Measurements from ENCODE around the gene ARL13B. TPM values are rescaled to one million over a fixed set of nuclear protein-coding genes. Genes with fewer than 3 reads are reported as not detected.

The ARL13B gene
- polyA plus RNA-seq, 1 of the 3 experiments (the other 2 are of a cell fraction) = 4.9 TPM

DNA sequence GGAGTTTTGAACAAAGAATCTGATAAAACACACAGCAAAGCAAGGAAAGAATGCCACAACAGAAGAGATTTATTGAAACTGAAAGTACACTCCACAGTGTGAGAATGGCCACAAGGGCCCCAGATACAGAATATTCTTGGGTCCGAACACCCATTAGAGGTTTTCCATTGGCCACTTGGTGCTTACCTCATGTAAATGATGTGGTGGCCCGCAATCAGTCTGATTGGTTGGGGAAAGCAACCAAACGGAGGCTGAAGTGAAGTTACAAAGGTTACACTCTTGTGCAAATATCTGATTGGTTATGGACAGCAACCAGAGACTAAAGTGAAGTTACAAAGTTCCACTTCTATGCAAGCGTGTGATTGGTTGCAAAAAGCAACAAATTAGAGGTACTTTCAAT, 103.3 kb downstream of the ARL13B start:
- no peaks in the 10 kb centered on the region for H4K20me1 ChIP-seq (ENCODE audit: insufficient read depth)
- WGBS (ENCODE audit: low lambda C conversion rate) = 94% methylated on average over 4 of the region's 4 CpGs
- ChIA-PET CTCF (interaction anchor here (3.0 kb wide), 1 partner anchor 13 kb away, joined by 22 read pairs; no protein-coding TSS in a partner anchor), POLR2A (no interaction called here)
- H3K4me1 ChIP-seq (ENCODE audit: control insufficient read depth in 1 of 2, insufficient read depth in 2 of 2, low read depth in 1 of 2, low read length in 1 of 2) = no peaks in the 10 kb centered on the region
- H3K4me2 ChIP-seq = no peak overlapping the region
- no peaks in the 10 kb centered on the region for H3F3A ChIP-seq (replicated peaks; ENCODE audit: insufficient read depth)
- DNase-seq = no peak
- no peak overlapping the region for H3K9ac ChIP-seq
- H3K79me2 ChIP-seq (ENCODE audit: insufficient read depth) = peaks cover 11% of the 10 kb centered on the region
- H3K9me3 ChIP-seq = no peaks in the 10 kb centered on the region
- H2AFZ ChIP-seq (ENCODE audit: low read depth) = no peak overlapping the region
- no peak for TF ChIP-seq POLR2AphosphoS5 (IDR thresholded peaks at IDR 0.05; ENCODE audit: low read depth, low read length)
- no peak for TF ChIP-seq REST (IDR thresholded peaks at IDR 0.05; ENCODE audit: low read depth, low read length)
- no peak for TF ChIP-seq SMC3 (IDR thresholded peaks at IDR 0.05; ENCODE audit: low read depth, low read length)
- no peak for TF ChIP-seq USF2 (IDR thresholded peaks at IDR 0.05; ENCODE audit: borderline replicate concordance, low read depth, low read length)
- TF ChIP-seq NFIC (IDR thresholded peaks at IDR 0.05; ENCODE audit: borderline replicate concordance) = no peak
- TF ChIP-seq FOXJ3 (CRISPR knock-in tag; IDR thresholded peaks at IDR 0.05) = no peak
- no peak for TF ChIP-seq MXI1 (IDR thresholded peaks at IDR 0.05; ENCODE audit: low read depth, low read length)
- no peak for TF ChIP-seq RCOR1 (IDR thresholded peaks at IDR 0.05; ENCODE audit: low read length)
- TF ChIP-seq EP300 (IDR thresholded peaks at IDR 0.05; ENCODE audit: borderline replicate concordance in 1 of 2, low read depth in 1 of 2, low read length in 1 of 2) = no peak
- TF ChIP-seq MAX (IDR thresholded peaks at IDR 0.05; ENCODE audit: low read depth) = no peak
- TF ChIP-seq SIN3A (IDR thresholded peaks at IDR 0.05; ENCODE audit: borderline replicate concordance, low read depth, low read length) = no peak
- H3K9me2 ChIP-seq = no peaks in the 10 kb centered on the region
- no peak overlapping the region for H3K27ac ChIP-seq (ENCODE audit: low read depth in 2 of 2, low read length in 1 of 2)
- no peak overlapping the region for H3K4me3 ChIP-seq (ENCODE audit: low read depth in 2 of 2, low read length in 1 of 2)
- no peaks in the 10 kb centered on the region for H3K27me3 ChIP-seq (ENCODE audit: insufficient read depth)
- peaks cover 14% of the 10 kb centered on the region in 2 experiments for H3K36me3 ChIP-seq (replicated peaks in 1 of 2; ENCODE audit: control insufficient read depth in 1 of 2, insufficient read depth in 2 of 2, low read length in 1 of 2)

- Histone ChIP-seq H3K4me2 (no peak overlapping the region), H3K9ac (no peak overlapping the region), H3K79me2 (ENCODE audit: insufficient read depth) (no peaks in the 10 kb centered on the region), H3K36me3 (replicated peaks in 1 of 2; ENCODE audit: control insufficient read depth in 1 of 2, insufficient read depth in 2 of 2, low read length in 1 of 2) (peaks cover 25 to 31% of the 10 kb centered on the region in 2 experiments), H3F3A (replicated peaks; ENCODE audit: insufficient read depth) (no peaks in the 10 kb centered on the region), H3K4me3 (ENCODE audit: low read depth in 2 of 2, low read length in 1 of 2) (no peak overlapping the region), H3K4me1 (ENCODE audit: control insufficient read depth in 1 of 2, insufficient read depth in 2 of 2, low read depth in 1 of 2, low read length in 1 of 2) (peaks cover 0 to 2% of the 10 kb centered on the region in 2 experiments; a peak in 1 of 4 replicates), H3K27ac (ENCODE audit: low read depth in 2 of 2, low read length in 1 of 2) (no peak overlapping the region), H4K20me1 (ENCODE audit: insufficient read depth) (no peaks in the 10 kb centered on the region), H2AFZ (ENCODE audit: low read depth) (no peak overlapping the region), H3K27me3 (ENCODE audit: insufficient read depth) (no peaks in the 10 kb centered on the region), H3K9me2 (no peaks in the 10 kb centered on the region), H3K9me3 (no peaks in the 10 kb centered on the region)
- CTCF ChIA-PET = interaction anchor here (0.7 kb wide), 1 partner anchor 13 kb away, joined by 3 read pairs; no protein-coding TSS in a partner anchor
- WGBS (ENCODE audit: low lambda C conversion rate) = 89% methylated on average over 1 of the region's 1 CpG
- no peak for DNase-seq
- no peak for TF ChIP-seq EP300 (IDR thresholded peaks at IDR 0.05; ENCODE audit: borderline replicate concordance in 1 of 2, low read depth in 1 of 2, low read length in 1 of 2)
- TF ChIP-seq FOXM1 (IDR thresholded peaks at IDR 0.05; ENCODE audit: low read depth) = no peak
- no peak for TF ChIP-seq REST (IDR thresholded peaks at IDR 0.05; ENCODE audit: low read depth, low read length)
- TF ChIP-seq RAD21 (IDR thresholded peaks at IDR 0.05; ENCODE audit: low read length) = no peak
- TF ChIP-seq SIN3A (IDR thresholded peaks at IDR 0.05; ENCODE audit: borderline replicate concordance, low read depth, low read length) = no peak
- TF ChIP-seq FOSL2 (IDR thresholded peaks at IDR 0.05; ENCODE audit: borderline replicate concordance, low read depth) = no peak
- TF ChIP-seq YY1 (IDR thresholded peaks at IDR 0.05; ENCODE audit: low read depth) = no peak
- POLR2A ChIA-PET = no interaction called here
Observed at GRCh38 chr3:94089126-94089525, 109.2 kb downstream of the ARL13B start.

All from SK-N-SH (cell line).